Measurements from ENCODE around the gene STARD4.

GRCh38 chr5:111509119-111509518 is 3.2 kb downstream of the STARD4 start:
- TF ChIP-seq, protein P1, sequence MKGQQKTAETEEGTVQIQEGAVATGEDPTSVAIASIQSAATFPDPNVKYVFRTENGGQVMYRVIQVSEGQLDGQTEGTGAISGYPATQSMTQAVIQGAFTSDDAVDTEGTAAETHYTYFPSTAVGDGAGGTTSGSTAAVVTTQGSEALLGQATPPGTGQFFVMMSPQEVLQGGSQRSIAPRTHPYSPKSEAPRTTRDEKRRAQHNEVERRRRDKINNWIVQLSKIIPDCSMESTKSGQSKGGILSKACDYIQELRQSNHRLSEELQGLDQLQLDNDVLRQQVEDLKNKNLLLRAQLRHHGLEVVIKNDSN (CRISPR knock-in tag; IDR thresholded peaks at IDR 0.05), result no peak
- TF ChIP-seq CTCF (IDR thresholded peaks at IDR 0.05) (no peak), CREM (CRISPR knock-in tag; IDR thresholded peaks at IDR 0.05) (no peak), ESRRA (CRISPR knock-in tag; IDR thresholded peaks at IDR 0.05; ENCODE audit: borderline replicate concordance) (no peak)
- TF ChIP-seq, protein P2, sequence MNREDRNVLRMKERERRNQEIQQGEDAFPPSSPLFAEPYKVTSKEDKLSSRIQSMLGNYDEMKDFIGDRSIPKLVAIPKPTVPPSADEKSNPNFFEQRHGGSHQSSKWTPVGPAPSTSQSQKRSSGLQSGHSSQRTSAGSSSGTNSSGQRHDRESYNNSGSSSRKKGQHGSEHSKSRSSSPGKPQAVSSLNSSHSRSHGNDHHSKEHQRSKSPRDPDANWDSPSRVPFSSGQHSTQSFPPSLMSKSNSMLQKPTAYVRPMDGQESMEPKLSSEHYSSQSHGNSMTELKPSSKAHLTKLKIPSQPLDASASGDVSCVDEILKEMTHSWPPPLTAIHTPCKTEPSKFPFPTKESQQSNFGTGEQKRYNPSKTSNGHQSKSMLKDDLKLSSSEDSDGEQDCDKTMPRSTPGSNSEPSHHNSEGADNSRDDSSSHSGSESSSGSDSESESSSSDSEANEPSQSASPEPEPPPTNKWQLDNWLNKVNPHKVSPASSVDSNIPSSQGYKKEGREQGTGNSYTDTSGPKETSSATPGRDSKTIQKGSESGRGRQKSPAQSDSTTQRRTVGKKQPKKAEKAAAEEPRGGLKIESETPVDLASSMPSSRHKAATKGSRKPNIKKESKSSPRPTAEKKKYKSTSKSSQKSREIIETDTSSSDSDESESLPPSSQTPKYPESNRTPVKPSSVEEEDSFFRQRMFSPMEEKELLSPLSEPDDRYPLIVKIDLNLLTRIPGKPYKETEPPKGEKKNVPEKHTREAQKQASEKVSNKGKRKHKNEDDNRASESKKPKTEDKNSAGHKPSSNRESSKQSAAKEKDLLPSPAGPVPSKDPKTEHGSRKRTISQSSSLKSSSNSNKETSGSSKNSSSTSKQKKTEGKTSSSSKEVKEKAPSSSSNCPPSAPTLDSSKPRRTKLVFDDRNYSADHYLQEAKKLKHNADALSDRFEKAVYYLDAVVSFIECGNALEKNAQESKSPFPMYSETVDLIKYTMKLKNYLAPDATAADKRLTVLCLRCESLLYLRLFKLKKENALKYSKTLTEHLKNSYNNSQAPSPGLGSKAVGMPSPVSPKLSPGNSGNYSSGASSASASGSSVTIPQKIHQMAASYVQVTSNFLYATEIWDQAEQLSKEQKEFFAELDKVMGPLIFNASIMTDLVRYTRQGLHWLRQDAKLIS (CRISPR knock-in tag; IDR thresholded peaks at IDR 0.05; ENCODE audit: borderline replicate concordance), result no peak
